ENCODE results near the gene USHBP1. TPM values are rescaled to one million over a fixed set of nuclear protein-coding genes. Genes with fewer than 3 reads are reported as not detected.

The USHBP1 gene
- total RNA-seq, 1 donor from 2014 or later, result 20.4 TPM

DNA sequence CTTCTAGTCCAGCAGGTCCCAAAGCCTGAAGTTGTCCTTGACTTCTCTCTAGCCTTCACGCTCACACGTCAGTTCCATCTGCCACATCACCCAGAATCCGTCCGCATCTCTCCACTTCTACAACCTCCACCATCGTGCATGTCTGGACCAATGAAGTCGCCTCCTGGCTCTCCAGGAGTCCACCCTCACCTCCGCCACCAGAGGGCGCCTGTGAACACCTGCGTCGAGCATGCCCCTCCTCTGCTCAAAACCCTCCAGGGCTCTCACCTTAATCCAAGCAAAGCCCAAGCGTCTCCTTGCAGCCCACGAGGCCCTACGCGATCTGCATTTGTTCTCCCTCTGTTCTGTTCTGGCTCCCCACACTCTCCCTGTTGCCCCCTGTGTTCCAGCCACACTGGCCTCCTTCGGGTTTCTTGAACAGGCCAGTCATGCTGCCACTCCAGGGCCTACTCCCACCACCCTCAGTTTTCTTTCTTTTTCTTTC lies 3.7 kb downstream of the USHBP1 start:
- no peak for DNase-seq (ENCODE audit: extremely low spot score in 2 of 2)
- H3K36me3 ChIP-seq, result no peaks in the 10 kb centered on the region

GRCh38 chr19:17259934-17260333 lies 4.6 kb downstream of the USHBP1 start:
- H3K27ac ChIP-seq, result no peak overlapping the region
- no peak overlapping the region for H3K4me3 ChIP-seq
- H3K4me1 ChIP-seq, result no peaks in the 10 kb centered on the region
- no peaks in the 10 kb centered on the region for H3K9me3 ChIP-seq
- TF ChIP-seq POLR2AphosphoS5 (IDR thresholded peaks at IDR 0.05; ENCODE audit: insufficient read depth in 1 of 2, low read depth in 1 of 2), result no peak
- TF ChIP-seq, protein P1, sequence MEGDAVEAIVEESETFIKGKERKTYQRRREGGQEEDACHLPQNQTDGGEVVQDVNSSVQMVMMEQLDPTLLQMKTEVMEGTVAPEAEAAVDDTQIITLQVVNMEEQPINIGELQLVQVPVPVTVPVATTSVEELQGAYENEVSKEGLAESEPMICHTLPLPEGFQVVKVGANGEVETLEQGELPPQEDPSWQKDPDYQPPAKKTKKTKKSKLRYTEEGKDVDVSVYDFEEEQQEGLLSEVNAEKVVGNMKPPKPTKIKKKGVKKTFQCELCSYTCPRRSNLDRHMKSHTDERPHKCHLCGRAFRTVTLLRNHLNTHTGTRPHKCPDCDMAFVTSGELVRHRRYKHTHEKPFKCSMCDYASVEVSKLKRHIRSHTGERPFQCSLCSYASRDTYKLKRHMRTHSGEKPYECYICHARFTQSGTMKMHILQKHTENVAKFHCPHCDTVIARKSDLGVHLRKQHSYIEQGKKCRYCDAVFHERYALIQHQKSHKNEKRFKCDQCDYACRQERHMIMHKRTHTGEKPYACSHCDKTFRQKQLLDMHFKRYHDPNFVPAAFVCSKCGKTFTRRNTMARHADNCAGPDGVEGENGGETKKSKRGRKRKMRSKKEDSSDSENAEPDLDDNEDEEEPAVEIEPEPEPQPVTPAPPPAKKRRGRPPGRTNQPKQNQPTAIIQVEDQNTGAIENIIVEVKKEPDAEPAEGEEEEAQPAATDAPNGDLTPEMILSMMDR (IDR thresholded peaks at IDR 0.05), result no peak
- TF ChIP-seq POLR2A (IDR thresholded peaks at IDR 0.05), result no peak
- intact Hi-C loops (cut with DNase I), result no loop called here
- no peaks in the 10 kb centered on the region for H3K36me3 ChIP-seq
- DNase-seq (ENCODE audit: extremely low spot score in 2 of 2), result no peak
- no peaks in the 10 kb centered on the region for H3K27me3 ChIP-seq

More for the DNA sequence above, 3.7 kb downstream of the USHBP1 start:
- TF ChIP-seq, protein P1 (IDR thresholded peaks at IDR 0.05), result peak; percentile 50 to 75 (median 68)
- TF ChIP-seq POLR2AphosphoS5 (IDR thresholded peaks at IDR 0.05; ENCODE audit: insufficient read depth in 1 of 2, low read depth in 1 of 2) (peak; percentile 16 to 26), POLR2A (IDR thresholded peaks at IDR 0.05) (no peak)
- Histone ChIP-seq H3K4me1 (no peaks in the 10 kb centered on the region), H3K4me3 (no peak overlapping the region), H3K9me3 (no peaks in the 10 kb centered on the region), H3K27ac (no peak overlapping the region), H3K27me3 (no peaks in the 10 kb centered on the region)
- intact Hi-C loops (cut with DNase I), result no loop called here

GRCh38 chr19:17259118-17259780 lies 5.3 kb downstream of the USHBP1 start:
- no peak overlapping the region for H3K4me3 ChIP-seq
- no peaks in the 10 kb centered on the region for H3K36me3 ChIP-seq
- H3K27ac ChIP-seq, result no peak overlapping the region
- TF ChIP-seq POLR2A (IDR thresholded peaks at IDR 0.05), result no peak
- TF ChIP-seq, protein P1 (IDR thresholded peaks at IDR 0.05), result no peak
- no peak for TF ChIP-seq POLR2AphosphoS5 (IDR thresholded peaks at IDR 0.05; ENCODE audit: insufficient read depth in 1 of 2, low read depth in 1 of 2)
- intact Hi-C loops (cut with DNase I), result no loop called here
- no peaks in the 10 kb centered on the region for H3K27me3 ChIP-seq
- no peaks in the 10 kb centered on the region for H3K4me1 ChIP-seq
- DNase-seq (ENCODE audit: extremely low spot score in 2 of 2), result no peak
- H3K9me3 ChIP-seq, result no peaks in the 10 kb centered on the region

- intact Hi-C loops (cut with DNase I), result no loop called here
- H3K27ac ChIP-seq, result no peak overlapping the region
- H3K27me3 ChIP-seq, result no peaks in the 10 kb centered on the region
- H3K9me3 ChIP-seq, result no peaks in the 10 kb centered on the region
- TF ChIP-seq POLR2AphosphoS5 (IDR thresholded peaks at IDR 0.05; ENCODE audit: insufficient read depth in 1 of 2, low read depth in 1 of 2) (no peak), POLR2A (IDR thresholded peaks at IDR 0.05) (no peak)
- TF ChIP-seq, protein P1 (IDR thresholded peaks at IDR 0.05), result no peak
- H3K36me3 ChIP-seq, result no peaks in the 10 kb centered on the region
- no peak for DNase-seq (ENCODE audit: extremely low spot score in 2 of 2)
- no peaks in the 10 kb centered on the region for H3K4me1 ChIP-seq
- H3K4me3 ChIP-seq, result no peak overlapping the region
Measured at GRCh38 chr19:17256130-17256529, 8.4 kb downstream of the USHBP1 start.

GRCh38 chr19:17255150-17255621 lies 9.4 kb downstream of the USHBP1 start:
- no peak for DNase-seq (ENCODE audit: extremely low spot score in 2 of 2)
- Histone ChIP-seq H3K36me3 (no peaks in the 10 kb centered on the region), H3K27ac (no peak overlapping the region)

More at GRCh38 chr19:17255150-17255621, 9.4 kb downstream of the USHBP1 start:
- Histone ChIP-seq H3K4me1 (no peaks in the 10 kb centered on the region), H3K27me3 (no peaks in the 10 kb centered on the region), H3K9me3 (no peaks in the 10 kb centered on the region), H3K4me3 (no peak overlapping the region)
- no peak for TF ChIP-seq POLR2AphosphoS5 (IDR thresholded peaks at IDR 0.05; ENCODE audit: insufficient read depth in 1 of 2, low read depth in 1 of 2)
- no peak for TF ChIP-seq POLR2A (IDR thresholded peaks at IDR 0.05)
- TF ChIP-seq, protein P1 (IDR thresholded peaks at IDR 0.05), result no peak
- intact Hi-C loops (cut with DNase I), result no loop called here

All from vagina (tissue), 2 donors.